ENCODE data around the gene SLC25A10.

SLC25A10 gene

GRCh38 chr17:81701288-81702071 lies 10.6 kb upstream of the SLC25A10 start:
- no peaks in the 10 kb centered on the region; the same call in 1 of the 2 replicates for H3K4me1 ChIP-seq (ENCODE audit: insufficient read depth, low read length)
- H3K27me3 ChIP-seq (ENCODE audit: insufficient read depth, low read length): no peaks in the 10 kb centered on the region
- peaks cover 62% of the 10 kb centered on the region for H3K36me3 ChIP-seq (ENCODE audit: insufficient read depth, low read depth, low read length)
- H3K9me3 ChIP-seq (ENCODE audit: insufficient read depth, low read depth, low read length): no peaks in the 10 kb centered on the region
- H3K27ac ChIP-seq (ENCODE audit: low read length): no peak overlapping the region
- peak overlapping the region; percentile 97; the same call in 1 of the 2 replicates for H3K4me3 ChIP-seq (ENCODE audit: low read length)
- peak overlapping the region; percentile 96; the same call in 1 of the 2 replicates for H3K9ac ChIP-seq (ENCODE audit: low read depth, low read length)

GRCh38 chr17:81702934-81703746 lies 8.9 kb upstream of the SLC25A10 start, which contains the start of gene MRPL12:
Gene MRPL12 (plus strand): TSS chr17:81703367. CDS start chr17:81703502, 135 bp downstream.
- Histone ChIP-seq H3K27ac (ENCODE audit: low read length) (peak within 1 kb of the TSS; percentile 81), H3K27me3 (ENCODE audit: insufficient read depth, low read length) (no peaks in the 10 kb centered on the region), H3K9ac (ENCODE audit: low read depth, low read length) (peak within 1 kb of the TSS; percentile 96), H3K36me3 (ENCODE audit: insufficient read depth, low read depth, low read length) (peaks cover 61% of the 10 kb centered on the region), H3K9me3 (ENCODE audit: insufficient read depth, low read depth, low read length) (no peaks in the 10 kb centered on the region), H3K4me3 (ENCODE audit: low read length) (peak within 1 kb of the TSS; percentile 97), H3K4me1 (ENCODE audit: insufficient read depth, low read length) (no peaks in the 10 kb centered on the region; the same call in 1 of the 2 replicates)

- Histone ChIP-seq H3K4me1 (ENCODE audit: insufficient read depth, low read length) (no peaks in the 10 kb centered on the region; the same call in 1 of the 2 replicates), H3K27me3 (ENCODE audit: insufficient read depth, low read length) (no peaks in the 10 kb centered on the region), H3K9me3 (ENCODE audit: insufficient read depth, low read depth, low read length) (no peaks in the 10 kb centered on the region), H3K9ac (ENCODE audit: low read depth, low read length) (peak overlapping the region; percentile 96), H3K27ac (ENCODE audit: low read length) (peak overlapping the region; percentile 81), H3K4me3 (ENCODE audit: low read length) (peak overlapping the region; percentile 97), H3K36me3 (ENCODE audit: insufficient read depth, low read depth, low read length) (peaks cover 53% of the 10 kb centered on the region)
These were observed 8.1 kb upstream of the SLC25A10 start for GRCh38 chr17:81703747-81704654.

GRCh38 chr17:81705518-81706231 lies 6.4 kb upstream of the SLC25A10 start:
- H3K27me3 ChIP-seq (ENCODE audit: insufficient read depth, low read length): peaks cover 5% of the 10 kb centered on the region; the same call in 1 of the 2 replicates
- H3K4me1 ChIP-seq (ENCODE audit: insufficient read depth, low read length): peaks cover 4% of the 10 kb centered on the region
- no peak overlapping the region for H3K9ac ChIP-seq (ENCODE audit: low read depth, low read length)
- no peaks in the 10 kb centered on the region for H3K9me3 ChIP-seq (ENCODE audit: insufficient read depth, low read depth, low read length)
- H3K36me3 ChIP-seq (ENCODE audit: insufficient read depth, low read depth, low read length): peaks cover 48% of the 10 kb centered on the region
- no peak overlapping the region for H3K4me3 ChIP-seq (ENCODE audit: low read length)
- no peak overlapping the region for H3K27ac ChIP-seq (ENCODE audit: low read length)

- peaks cover 42% of the 10 kb centered on the region for H3K36me3 ChIP-seq (ENCODE audit: insufficient read depth, low read depth, low read length)
- H3K9me3 ChIP-seq (ENCODE audit: insufficient read depth, low read depth, low read length): no peaks in the 10 kb centered on the region
- H3K4me1 ChIP-seq (ENCODE audit: insufficient read depth, low read length): peaks cover 10% of the 10 kb centered on the region
- peaks cover 11% of the 10 kb centered on the region; the same call in 1 of the 2 replicates for H3K27me3 ChIP-seq (ENCODE audit: insufficient read depth, low read length)
- H3K4me3 ChIP-seq (ENCODE audit: low read length): no peak overlapping the region
- H3K9ac ChIP-seq (ENCODE audit: low read depth, low read length): no peak overlapping the region
- no peak overlapping the region for H3K27ac ChIP-seq (ENCODE audit: low read length)
These were observed 5.9 kb upstream of the SLC25A10 start for GRCh38 chr17:81706232-81706611.

GRCh38 chr17:81706757-81707624 lies 5.1 kb upstream of the SLC25A10 start:
- Histone ChIP-seq H3K9me3 (ENCODE audit: insufficient read depth, low read depth, low read length) (no peaks in the 10 kb centered on the region), H3K27me3 (ENCODE audit: insufficient read depth, low read length) (peaks cover 14% of the 10 kb centered on the region; the same call in 1 of the 2 replicates), H3K9ac (ENCODE audit: low read depth, low read length) (no peak overlapping the region), H3K4me1 (ENCODE audit: insufficient read depth, low read length) (peaks cover 11% of the 10 kb centered on the region; the same call in 1 of the 2 replicates), H3K4me3 (ENCODE audit: low read length) (no peak overlapping the region), H3K27ac (ENCODE audit: low read length) (no peak overlapping the region), H3K36me3 (ENCODE audit: insufficient read depth, low read depth, low read length) (peaks cover 35% of the 10 kb centered on the region)

- H3K9ac ChIP-seq (ENCODE audit: low read depth, low read length): no peak overlapping the region
- H3K4me1 ChIP-seq (ENCODE audit: insufficient read depth, low read length): peaks cover 12% of the 10 kb centered on the region; the same call in 1 of the 2 replicates
- no peaks in the 10 kb centered on the region for H3K9me3 ChIP-seq (ENCODE audit: insufficient read depth, low read depth, low read length)
- H3K27me3 ChIP-seq (ENCODE audit: insufficient read depth, low read length): peaks cover 14% of the 10 kb centered on the region; the same call in 1 of the 2 replicates
- peaks cover 35% of the 10 kb centered on the region for H3K36me3 ChIP-seq (ENCODE audit: insufficient read depth, low read depth, low read length)
- H3K27ac ChIP-seq (ENCODE audit: low read length): no peak overlapping the region
- no peak overlapping the region for H3K4me3 ChIP-seq (ENCODE audit: low read length)
These were observed 4.1 kb upstream of the SLC25A10 start for GRCh38 chr17:81707725-81708646.

- Histone ChIP-seq H3K27ac (ENCODE audit: low read length) (no peak overlapping the region), H3K27me3 (ENCODE audit: insufficient read depth, low read length) (peaks cover 14% of the 10 kb centered on the region; the same call in 1 of the 2 replicates), H3K9me3 (ENCODE audit: insufficient read depth, low read depth, low read length) (no peaks in the 10 kb centered on the region), H3K4me1 (ENCODE audit: insufficient read depth, low read length) (peaks cover 15% of the 10 kb centered on the region; the same call in 1 of the 2 replicates), H3K9ac (ENCODE audit: low read depth, low read length) (no peak overlapping the region), H3K4me3 (ENCODE audit: low read length) (no peak overlapping the region), H3K36me3 (ENCODE audit: insufficient read depth, low read depth, low read length) (peaks cover 35% of the 10 kb centered on the region)
These were observed 3.3 kb upstream of the SLC25A10 start for GRCh38 chr17:81708739-81709185.

- H3K9ac ChIP-seq (ENCODE audit: low read depth, low read length): peak overlapping the region; percentile 49
- H3K27ac ChIP-seq (ENCODE audit: low read length): no peak overlapping the region
- peak overlapping the region; percentile 68 for H3K4me3 ChIP-seq (ENCODE audit: low read length)
- peaks cover 15% of the 10 kb centered on the region; the same call in 1 of the 2 replicates for H3K4me1 ChIP-seq (ENCODE audit: insufficient read depth, low read length)
- peaks cover 21% of the 10 kb centered on the region for H3K36me3 ChIP-seq (ENCODE audit: insufficient read depth, low read depth, low read length)
- H3K27me3 ChIP-seq (ENCODE audit: insufficient read depth, low read length): peaks cover 14% of the 10 kb centered on the region; the same call in 1 of the 2 replicates
- H3K9me3 ChIP-seq (ENCODE audit: insufficient read depth, low read depth, low read length): no peaks in the 10 kb centered on the region
These were observed 1.4 kb upstream of the SLC25A10 start for GRCh38 chr17:81710514-81711308.
